Measurements from ENCODE around the gene TLE4. TPM values are rescaled to one million over a fixed set of nuclear protein-coding genes. Genes with fewer than 3 reads are reported as not detected.
"Not testable (repeated sequence)": the region's sequence is repeated elsewhere in the genome, so short reads cannot be mapped to it uniquely, and the experiment has no call there.

TLE4 gene
- total RNA-seq, 1 donor from 2014 or later: 16.3 TPM

DNA sequence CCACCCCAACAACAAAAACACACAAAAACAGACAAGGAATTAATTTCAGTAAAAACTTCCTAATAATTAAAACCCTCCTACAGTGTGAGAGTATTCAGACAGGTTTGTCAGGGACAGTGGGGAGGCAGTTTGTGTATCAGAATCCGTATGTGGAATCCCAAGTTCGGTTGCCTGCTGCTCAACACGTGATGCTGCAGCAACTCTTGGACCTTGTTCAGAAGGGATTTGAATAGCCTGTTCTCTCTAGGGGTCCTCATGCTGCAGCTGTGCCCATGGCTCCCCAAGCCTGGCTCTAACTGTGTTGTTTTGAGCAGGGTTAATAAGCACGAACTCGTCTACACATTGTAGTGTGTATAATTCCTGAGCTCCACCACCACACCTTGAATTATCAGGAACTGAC is 28.7 kb downstream of the TLE4 start:
- no peak for TF ChIP-seq CTCF (conservative IDR thresholded peaks at IDR 0.05; ENCODE audit: low read depth, low read length)
- DNase-seq (ENCODE audit: low read depth): no peak
- H3K4me3 ChIP-seq (ENCODE audit: low read depth, low read length): no peak overlapping the region

DNA sequence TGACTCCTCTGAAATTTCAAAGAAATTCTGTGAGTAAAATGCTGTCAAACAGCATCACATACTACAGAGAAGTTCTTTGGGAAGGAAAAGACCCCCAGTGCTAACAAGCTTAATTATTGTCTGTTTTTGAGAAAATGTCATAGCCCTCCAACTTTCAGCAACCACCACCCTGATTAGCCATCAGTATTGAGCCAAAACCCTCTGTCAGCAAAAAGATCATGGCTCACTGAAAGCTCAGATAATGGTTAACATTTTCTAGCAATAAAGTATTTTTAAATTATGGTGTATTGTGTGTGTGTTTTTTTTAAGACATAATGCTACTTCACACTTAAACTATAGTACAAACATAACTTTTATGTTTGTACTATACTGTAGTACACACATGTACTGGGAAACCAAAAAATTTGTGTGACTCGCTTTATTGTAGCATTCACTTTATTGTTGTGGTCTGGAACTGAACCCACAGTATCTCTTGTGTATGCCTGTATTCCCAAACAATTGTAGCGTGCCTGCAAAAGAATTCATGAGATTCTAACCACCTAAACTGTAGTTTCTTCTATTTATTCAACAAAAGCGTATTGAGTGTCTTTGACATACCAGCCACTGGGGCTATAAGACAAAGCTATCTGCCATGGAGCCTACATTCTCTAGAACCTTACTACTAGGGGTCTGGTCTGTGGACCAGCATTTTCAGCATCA is 31.6 kb downstream of the TLE4 start:
- DNase-seq (ENCODE audit: low read depth): no peak
- TF ChIP-seq CTCF (conservative IDR thresholded peaks at IDR 0.05; ENCODE audit: low read depth, low read length): no peak
- H3K4me3 ChIP-seq (ENCODE audit: low read depth, low read length): no peak overlapping the region

DNA sequence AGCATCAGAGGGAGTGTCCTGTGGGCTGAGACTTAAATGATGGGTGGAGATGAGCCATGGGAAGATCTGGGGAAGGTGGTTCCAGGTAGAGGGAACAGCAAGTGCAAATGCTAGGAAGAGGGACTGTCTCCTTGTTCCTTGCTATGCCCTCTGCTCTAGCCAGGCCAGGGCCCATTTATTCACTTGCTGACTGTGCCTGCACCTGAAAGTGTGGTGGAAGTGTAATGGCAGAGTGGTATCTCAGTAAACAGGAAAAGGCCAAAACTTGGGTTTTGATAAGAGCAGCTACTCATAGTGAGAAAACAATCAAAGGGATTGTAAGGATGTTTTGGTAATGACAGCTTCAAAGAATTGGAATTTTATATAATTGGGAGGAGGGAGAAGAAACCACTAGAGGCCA is 32.4 kb downstream of the TLE4 start:
- no peak overlapping the region for H3K4me3 ChIP-seq (ENCODE audit: low read depth, low read length)
- no peak for TF ChIP-seq CTCF (conservative IDR thresholded peaks at IDR 0.05; ENCODE audit: low read depth, low read length)
- DNase-seq (ENCODE audit: low read depth): no peak

- no peak for TF ChIP-seq CTCF (conservative IDR thresholded peaks at IDR 0.05; ENCODE audit: low read depth, low read length)
- DNase-seq (ENCODE audit: low read depth): no peak
- H3K4me3 ChIP-seq (ENCODE audit: low read depth, low read length): no peak overlapping the region
Measured at GRCh38 chr9:79604921-79605562, 33.3 kb downstream of the TLE4 start.

DNA sequence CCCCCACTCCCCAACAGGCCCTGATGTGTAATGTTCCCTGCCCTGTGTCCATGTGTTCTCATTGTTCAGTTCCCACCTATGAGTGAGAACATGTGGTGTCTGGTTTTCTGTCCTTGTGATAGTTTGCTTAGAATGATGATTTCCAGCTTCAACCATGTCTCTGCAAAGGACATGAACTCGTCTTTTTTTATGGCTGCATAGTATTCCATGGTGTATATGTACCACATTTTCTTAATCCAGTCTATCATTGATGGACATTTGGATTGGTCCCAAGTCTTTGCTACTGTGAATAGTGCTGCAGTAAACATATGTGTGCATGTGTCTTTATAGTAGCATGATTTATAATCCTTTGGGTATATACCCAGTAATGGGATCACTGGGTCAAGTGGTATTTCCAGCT is 34.8 kb downstream of the TLE4 start:
- DNase-seq (ENCODE audit: low read depth); H3K4me3 ChIP-seq (ENCODE audit: low read depth, low read length): not testable (repeated sequence)

GRCh38 chr9:79609468-79610018 is 37.8 kb downstream of the TLE4 start:
- H3K4me3 ChIP-seq (ENCODE audit: low read depth, low read length): no peak overlapping the region
- no peak for DNase-seq (ENCODE audit: low read depth)
- TF ChIP-seq CTCF (conservative IDR thresholded peaks at IDR 0.05; ENCODE audit: low read depth, low read length): no peak

DNA sequence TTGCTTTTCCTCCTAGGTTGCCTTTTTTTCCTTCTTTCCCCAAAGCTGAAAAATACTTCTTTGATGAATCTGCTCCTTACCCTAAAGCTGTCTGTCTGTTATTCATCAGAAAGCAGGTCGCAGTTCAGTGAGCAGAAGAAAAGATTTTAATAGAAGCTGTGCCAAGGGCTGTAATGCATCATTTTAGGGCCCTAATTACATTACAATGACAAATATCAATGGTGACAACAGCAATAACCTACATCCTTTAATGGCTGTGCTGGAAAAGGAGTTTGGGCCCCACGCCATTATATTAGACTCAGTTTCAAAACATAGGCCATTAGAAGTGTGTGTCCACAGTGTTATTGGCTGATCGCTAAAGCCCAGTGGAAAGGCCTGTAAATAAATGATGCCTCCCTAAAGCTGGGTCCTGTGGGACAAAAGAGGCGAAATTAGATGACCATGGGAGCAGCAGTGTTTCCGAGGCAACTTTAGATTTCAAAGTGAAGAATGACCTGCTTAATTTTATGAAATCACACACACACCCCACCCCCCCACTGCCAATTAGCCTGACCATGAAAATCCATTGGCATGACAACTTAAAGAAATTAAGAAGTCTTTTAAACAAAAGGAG is 38.4 kb downstream of the TLE4 start:
- TF ChIP-seq CTCF (conservative IDR thresholded peaks at IDR 0.05; ENCODE audit: low read depth, low read length): no peak
- peak; percentile 26 for DNase-seq (ENCODE audit: low read depth)
- no peak overlapping the region for H3K4me3 ChIP-seq (ENCODE audit: low read depth, low read length)

Measured in epithelial cell of proximal tubule (primary cell).